Osteocyte (in vitro differentiated cells): Measurements from ENCODE around the gene MRAS. TPM values are rescaled to one million over a fixed set of nuclear protein-coding genes. Genes with fewer than 3 reads are reported as not detected.
"Not testable (repeated sequence)": the region's sequence is repeated elsewhere in the genome, so short reads cannot be mapped to it uniquely, and the experiment has no call there.

Experiments
- DNase-seq: peaks from one replicate; pipeline ENCODE4 v3.0.0; 2021; ENCODE audit warnings: mixed read lengths; ENCODE audit not compliant: unreplicated experiment; ENCODE audit errors: extremely low spot score
- H3K27ac Mint-ChIP-seq: one replicate; pipeline ENCODE4 v1.8.0; 2021; ENCODE audit warnings: mild to moderate bottlenecking, mixed read lengths; ENCODE audit not compliant: unreplicated experiment
- H3K27me3 Mint-ChIP-seq: one replicate; pipeline ENCODE4 v1.8.0; 2021; ENCODE audit warnings: mixed read lengths; ENCODE audit not compliant: unreplicated experiment
- H3K36me3 Mint-ChIP-seq: one replicate; pipeline ENCODE4 v1.8.0; 2021; ENCODE audit warnings: mixed read lengths; ENCODE audit not compliant: unreplicated experiment
- H3K4me1 Mint-ChIP-seq: one replicate; pipeline ENCODE4 v1.8.0; 2021; ENCODE audit warnings: mixed read lengths; ENCODE audit not compliant: unreplicated experiment
- H3K4me3 Mint-ChIP-seq: one replicate; pipeline ENCODE4 v1.8.0; 2021; ENCODE audit warnings: mild to moderate bottlenecking, moderate library complexity, mixed read lengths; ENCODE audit not compliant: unreplicated experiment
- H3K9me3 Mint-ChIP-seq: one replicate; pipeline ENCODE4 v1.8.0; 2021; ENCODE audit warnings: mixed read lengths; ENCODE audit not compliant: unreplicated experiment
- CTCF ChIP-seq: fragments of 200-600 bp; sonication (generic); IDR thresholded peaks from 2 replicates; pipeline ENCODE4 v1.5.0; 2021; ENCODE audit warnings: antibody characterized with exemption, mild to moderate bottlenecking, moderate library complexity
- total RNA-seq: library from RNA; stranded (reverse); gene quantifications from 2 replicates; pipeline ENCODE4 v1.2.1, GENCODE V29; 2021

MRAS gene
- total RNA-seq, 1 donor from 2014 or later, result 25.5 TPM

DNA sequence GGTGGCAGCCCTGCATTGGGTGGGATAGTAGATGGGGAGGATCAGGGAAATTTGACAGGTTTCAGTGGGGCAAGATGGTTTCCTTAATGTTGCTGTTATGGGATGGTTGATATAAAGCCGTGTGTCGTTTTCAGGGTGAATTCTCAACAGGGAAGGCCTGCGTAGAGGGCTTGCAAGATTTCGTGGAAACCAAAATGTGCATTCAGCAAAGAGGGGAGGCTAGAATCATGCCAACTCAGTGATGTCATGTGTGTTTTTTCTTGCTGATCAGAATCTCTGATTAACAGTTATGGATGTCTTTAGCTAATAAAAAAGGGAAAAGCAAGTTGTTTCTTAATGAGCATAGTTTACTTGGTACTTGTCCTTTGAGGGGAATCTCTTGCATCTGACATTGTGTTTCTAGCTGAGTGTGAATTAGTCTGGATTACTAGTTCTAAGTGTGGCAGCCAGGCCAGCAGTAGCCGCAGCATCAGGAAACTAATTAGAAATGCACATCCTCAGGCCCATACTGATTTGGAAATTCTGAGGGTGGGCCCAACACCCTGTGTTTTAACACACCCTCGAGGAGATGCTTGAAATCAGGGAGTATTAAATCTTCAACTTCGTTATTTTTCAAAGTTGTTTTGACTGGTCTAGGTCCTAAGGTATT lies 24.8 kb downstream of the MRAS start:
- no peaks in the 10 kb centered on the region for H3K9me3 Mint-ChIP-seq
- peaks cover 20% of the 10 kb centered on the region for H3K36me3 Mint-ChIP-seq
- no peak overlapping the region for H3K27ac Mint-ChIP-seq
- H3K27me3 Mint-ChIP-seq, result no peaks in the 10 kb centered on the region
- peaks cover under 1% of the 10 kb centered on the region for H3K4me1 Mint-ChIP-seq
- DNase-seq, result no peak
- no peak overlapping the region for H3K4me3 Mint-ChIP-seq
- no peak for TF ChIP-seq CTCF

DNA sequence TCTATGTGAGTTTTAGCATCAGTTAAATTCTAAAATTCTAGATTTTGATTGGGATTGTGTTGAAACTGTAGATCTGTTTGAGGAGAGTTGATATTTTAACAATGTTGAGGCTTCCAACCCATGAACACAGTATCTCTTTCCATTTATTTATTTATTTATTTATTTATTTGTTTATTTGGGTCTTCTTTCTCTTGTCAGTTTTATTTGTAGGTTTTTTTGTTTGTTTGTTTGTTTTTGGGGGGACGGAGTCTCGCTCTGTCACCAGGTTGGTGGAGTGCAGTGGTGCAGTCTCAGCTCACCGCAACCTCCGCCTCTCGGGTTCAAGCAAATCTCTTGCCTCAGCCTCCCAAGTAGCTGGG lies 25.3 kb downstream of the MRAS start:
- Mint-ChIP-seq H3K9me3 (no peaks in the 10 kb centered on the region), H3K27me3 (no peaks in the 10 kb centered on the region), H3K4me1 (no peaks in the 10 kb centered on the region), H3K36me3 (peaks cover 24% of the 10 kb centered on the region), H3K4me3 (no peak overlapping the region), H3K27ac (no peak overlapping the region)
- no peak for TF ChIP-seq CTCF
- DNase-seq, result no peak

- Mint-ChIP-seq H3K36me3 (peaks cover 28% of the 10 kb centered on the region), H3K27ac (no peak overlapping the region), H3K27me3 (no peaks in the 10 kb centered on the region), H3K9me3 (no peaks in the 10 kb centered on the region), H3K4me1 (no peaks in the 10 kb centered on the region), H3K4me3 (no peak overlapping the region)
- TF ChIP-seq CTCF, result no peak
- DNase-seq, result no peak
These were observed 26.3 kb downstream of the MRAS start for GRCh38 chr3:138374573-138375134.

DNA sequence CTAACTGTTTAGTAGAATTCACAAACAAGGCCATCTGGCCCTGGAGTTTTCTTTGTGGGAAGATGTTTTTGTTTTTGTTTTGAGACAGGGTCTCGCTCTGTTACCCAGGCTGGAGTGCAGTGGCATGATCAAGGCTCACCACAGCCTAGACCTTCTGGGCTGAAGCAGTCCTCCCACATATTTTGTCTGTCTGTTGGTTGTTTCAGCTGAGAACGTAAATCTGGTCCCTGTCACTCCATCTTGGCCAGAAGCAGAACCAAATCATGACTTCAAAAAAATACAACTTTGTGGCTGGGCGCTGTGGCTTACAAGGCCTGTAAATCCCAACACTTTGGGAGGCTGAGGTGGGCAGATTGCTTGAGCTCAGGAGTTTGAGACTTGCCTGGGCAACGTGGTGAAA lies 27.1 kb downstream of the MRAS start:
- no peak overlapping the region for H3K27ac Mint-ChIP-seq
- peaks cover 28% of the 10 kb centered on the region for H3K36me3 Mint-ChIP-seq
- no peaks in the 10 kb centered on the region for H3K4me1 Mint-ChIP-seq
- no peak overlapping the region for H3K4me3 Mint-ChIP-seq
- H3K9me3 Mint-ChIP-seq, result no peaks in the 10 kb centered on the region
- no peaks in the 10 kb centered on the region for H3K27me3 Mint-ChIP-seq
- no peak for DNase-seq
- TF ChIP-seq CTCF, result no peak

GRCh38 chr3:138376663-138377062 lies 28.3 kb downstream of the MRAS start:
- no peak overlapping the region for H3K4me3 Mint-ChIP-seq
- no peak for DNase-seq
- H3K27me3 Mint-ChIP-seq, result no peaks in the 10 kb centered on the region
- H3K9me3 Mint-ChIP-seq, result no peaks in the 10 kb centered on the region
- peaks cover 30% of the 10 kb centered on the region for H3K36me3 Mint-ChIP-seq
- peaks cover 4% of the 10 kb centered on the region for H3K4me1 Mint-ChIP-seq
- no peak for TF ChIP-seq CTCF
- H3K27ac Mint-ChIP-seq, result no peak overlapping the region

GRCh38 chr3:138377212-138377611 lies 28.8 kb downstream of the MRAS start:
- peaks cover 27% of the 10 kb centered on the region for H3K36me3 Mint-ChIP-seq
- H3K27me3 Mint-ChIP-seq, H3K9me3 Mint-ChIP-seq, H3K27ac Mint-ChIP-seq, DNase-seq, H3K4me1 Mint-ChIP-seq, H3K4me3 Mint-ChIP-seq: not testable (repeated sequence)
